IgD-negative memory B cell (primary cell): ENCODE data around the gene CENPX. TPM values are rescaled to one million over a fixed set of nuclear protein-coding genes. Genes with fewer than 3 reads are reported as not detected.

Source experiments
- H3K27ac Mint-ChIP-seq, 3 donors: one replicate each; pipeline ENCODE4 v1.8.0; 2020 to 2022; ENCODE audit warnings: mild to moderate bottlenecking in 3 of 3, mixed read lengths in 3 of 3, moderate library complexity in 1 of 3
- H3K27me3 Mint-ChIP-seq: one replicate; pipeline ENCODE4 v1.8.0; 2021; ENCODE audit warnings: mixed read lengths
- H3K36me3 Mint-ChIP-seq: one replicate; pipeline ENCODE4 v1.8.0; 2020; ENCODE audit warnings: mild to moderate bottlenecking, mixed read lengths
- H3K4me1 Mint-ChIP-seq, 3 donors: one replicate each; pipeline ENCODE4 v1.8.0; 2020 to 2022; ENCODE audit warnings: mixed read lengths in 3 of 3, mild to moderate bottlenecking in 1 of 3
- H3K4me3 Mint-ChIP-seq, 4 donors: one replicate each; pipeline ENCODE4 v1.8.0; 2020 to 2022; ENCODE audit warnings: mild to moderate bottlenecking in 4 of 4, mixed read lengths in 4 of 4, moderate library complexity in 3 of 4
- H3K9me3 Mint-ChIP-seq, 3 donors: one replicate each; pipeline ENCODE4 v1.8.0; 2020 to 2021; ENCODE audit warnings: mixed read lengths in 3 of 3, mild to moderate bottlenecking in 1 of 3
- polyA plus RNA-seq: library from polyadenylated mRNA; unstranded; fragments of 300-500 nt; fragmentation: Illumina TruSeq; gene quantifications from one replicate; pipeline ENCODE4 v1.2.3, GENCODE V29; 2021

The CENPX gene
- polyA plus RNA-seq, 1 donor from 2014 or later: 47.7 TPM

DNA sequence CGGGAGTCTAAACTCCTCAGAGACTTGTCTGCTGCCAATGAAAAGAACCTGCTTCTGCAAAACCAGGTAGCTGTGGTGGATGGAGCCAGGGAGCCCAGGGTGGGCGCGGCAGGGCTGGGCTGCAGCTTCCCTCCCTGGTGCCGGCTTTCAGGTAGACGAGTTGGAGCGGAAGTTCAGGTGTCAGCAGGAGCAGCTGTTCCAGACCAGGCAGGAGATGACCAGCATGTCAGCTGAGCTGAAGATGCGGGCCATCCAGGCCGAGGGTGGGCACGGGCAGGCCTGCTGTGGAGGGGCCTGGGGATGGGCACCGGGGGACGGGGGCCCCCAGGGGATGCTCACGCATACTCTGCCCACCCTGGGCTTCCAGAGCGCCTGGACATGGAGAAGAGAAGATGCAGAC lies 5.6 kb upstream of the CENPX start:
- peaks cover 0 to 4% (median 0%) of the 10 kb centered on the region in 3 donors for H3K4me1 Mint-ChIP-seq
- no peaks in the 10 kb centered on the region for H3K9me3 Mint-ChIP-seq
- peaks cover 1% of the 10 kb centered on the region for H3K36me3 Mint-ChIP-seq
- H3K4me3 Mint-ChIP-seq: no peak overlapping the region
- H3K27me3 Mint-ChIP-seq: no peaks in the 10 kb centered on the region
- no peak overlapping the region for H3K27ac Mint-ChIP-seq

DNA sequence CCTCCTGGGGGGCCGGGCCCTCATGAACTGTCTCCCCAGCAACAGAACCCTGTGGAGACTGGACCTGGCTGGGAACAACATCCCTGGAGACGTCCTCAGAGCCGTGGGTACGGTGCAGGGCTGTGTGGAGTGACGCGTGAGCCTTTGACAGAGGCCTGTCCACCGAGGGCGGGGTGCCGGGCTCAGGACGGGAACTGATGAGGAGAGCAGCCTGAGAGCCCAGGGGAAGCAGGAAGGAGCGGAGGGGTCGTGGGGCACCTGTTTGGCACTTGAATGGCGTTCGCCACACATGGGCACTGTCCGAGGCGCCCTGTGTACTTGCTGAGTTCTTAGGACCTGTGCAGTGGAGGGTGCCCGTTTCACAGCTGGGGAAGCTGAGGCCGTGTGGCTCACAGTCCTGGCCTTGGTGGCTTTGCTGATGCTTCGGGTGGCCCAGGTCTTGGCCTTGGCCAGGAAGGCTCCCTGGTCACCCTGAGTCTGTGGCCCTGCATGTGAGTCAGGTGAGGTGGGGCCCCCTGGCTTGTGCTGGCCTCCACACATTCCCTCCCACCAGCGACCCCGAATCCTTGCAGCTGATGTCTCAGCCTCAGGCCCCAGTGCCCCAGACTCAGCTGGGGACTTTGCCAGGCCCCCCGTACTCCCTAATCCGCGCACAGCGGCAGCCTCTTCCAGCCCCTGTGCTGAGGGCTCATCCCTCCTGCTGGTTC lies 2.9 kb upstream of the CENPX start:
- no peak overlapping the region for H3K27ac Mint-ChIP-seq
- H3K9me3 Mint-ChIP-seq: no peaks in the 10 kb centered on the region
- peaks cover 7 to 11% (median 9%) of the 10 kb centered on the region in 3 donors for H3K4me1 Mint-ChIP-seq
- H3K27me3 Mint-ChIP-seq: no peaks in the 10 kb centered on the region
- H3K36me3 Mint-ChIP-seq: peaks cover 1% of the 10 kb centered on the region
- peak overlapping the region in 2 of 4 donors; percentile 67 to 81 for H3K4me3 Mint-ChIP-seq

- no peaks in the 10 kb centered on the region for H3K27me3 Mint-ChIP-seq
- H3K27ac Mint-ChIP-seq: no peak overlapping the region
- H3K4me3 Mint-ChIP-seq: no peak overlapping the region
- H3K36me3 Mint-ChIP-seq: peaks cover 1% of the 10 kb centered on the region
- peaks cover 7 to 10% (median 9%) of the 10 kb centered on the region in 3 donors for H3K4me1 Mint-ChIP-seq
- H3K9me3 Mint-ChIP-seq: no peaks in the 10 kb centered on the region
These were observed 2.2 kb upstream of the CENPX start for GRCh38 chr17:82024859-82025258.

GRCh38 chr17:82023447-82024241 lies 966 bp upstream of the CENPX start:
- H3K27ac Mint-ChIP-seq: peak overlapping the region in 2 of 3 donors; percentile 64
- H3K4me1 Mint-ChIP-seq: peaks cover 7 to 10% (median 9%) of the 10 kb centered on the region in 3 donors
- H3K36me3 Mint-ChIP-seq: peaks cover 1% of the 10 kb centered on the region
- no peaks in the 10 kb centered on the region for H3K27me3 Mint-ChIP-seq
- H3K9me3 Mint-ChIP-seq: no peaks in the 10 kb centered on the region
- H3K4me3 Mint-ChIP-seq: peak overlapping the region; percentile 80 to 89 (median 86)

- Mint-ChIP-seq H3K4me1 (peaks cover 7 to 10% (median 9%) of the 10 kb centered on the region in 3 donors), H3K27me3 (no peaks in the 10 kb centered on the region), H3K4me3 (peak within 1 kb of the TSS; percentile 84 to 94 (median 90)), H3K36me3 (peaks cover 1% of the 10 kb centered on the region), H3K27ac (peak within 1 kb of the TSS; percentile 64 to 86 (median 64)), H3K9me3 (no peaks in the 10 kb centered on the region)
These were observed 336 bp upstream of the CENPX start, which contains the start of gene LRRC45 for GRCh38 chr17:82022981-82023446. Gene LRRC45, plus strand, starts transcription at chr17:82023305. Its CDS starts 339 bp downstream, at chr17:82023644.

DNA sequence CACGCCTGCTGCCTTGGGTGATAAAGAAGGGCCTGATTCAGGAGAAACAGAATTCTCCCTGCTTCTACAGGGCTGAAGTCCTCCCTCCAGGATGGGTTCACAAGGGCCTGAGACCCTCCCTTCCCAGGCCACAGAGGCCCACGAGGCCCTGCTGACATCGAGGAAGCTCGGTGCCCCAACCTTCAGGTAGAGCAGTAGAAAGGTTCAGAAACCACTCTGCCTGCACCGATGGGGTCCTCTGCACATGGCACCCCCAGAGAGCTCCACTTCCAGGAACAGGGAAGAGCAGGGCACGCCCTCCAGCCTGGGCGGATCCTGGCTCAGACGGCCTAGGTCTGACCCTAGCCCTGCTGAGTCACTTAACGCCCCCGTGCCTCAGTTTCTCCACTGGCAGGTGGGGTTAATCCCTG lies 773 bp downstream of the CENPX start:
- Mint-ChIP-seq H3K4me1 (peaks cover 7 to 10% (median 9%) of the 10 kb centered on the region in 3 donors), H3K9me3 (no peaks in the 10 kb centered on the region), H3K36me3 (peaks cover under 1% of the 10 kb centered on the region), H3K27me3 (no peaks in the 10 kb centered on the region), H3K27ac (peak overlapping the region in 1 of 3 donors; percentile 79), H3K4me3 (peak overlapping the region; percentile 84 to 94 (median 90))

DNA sequence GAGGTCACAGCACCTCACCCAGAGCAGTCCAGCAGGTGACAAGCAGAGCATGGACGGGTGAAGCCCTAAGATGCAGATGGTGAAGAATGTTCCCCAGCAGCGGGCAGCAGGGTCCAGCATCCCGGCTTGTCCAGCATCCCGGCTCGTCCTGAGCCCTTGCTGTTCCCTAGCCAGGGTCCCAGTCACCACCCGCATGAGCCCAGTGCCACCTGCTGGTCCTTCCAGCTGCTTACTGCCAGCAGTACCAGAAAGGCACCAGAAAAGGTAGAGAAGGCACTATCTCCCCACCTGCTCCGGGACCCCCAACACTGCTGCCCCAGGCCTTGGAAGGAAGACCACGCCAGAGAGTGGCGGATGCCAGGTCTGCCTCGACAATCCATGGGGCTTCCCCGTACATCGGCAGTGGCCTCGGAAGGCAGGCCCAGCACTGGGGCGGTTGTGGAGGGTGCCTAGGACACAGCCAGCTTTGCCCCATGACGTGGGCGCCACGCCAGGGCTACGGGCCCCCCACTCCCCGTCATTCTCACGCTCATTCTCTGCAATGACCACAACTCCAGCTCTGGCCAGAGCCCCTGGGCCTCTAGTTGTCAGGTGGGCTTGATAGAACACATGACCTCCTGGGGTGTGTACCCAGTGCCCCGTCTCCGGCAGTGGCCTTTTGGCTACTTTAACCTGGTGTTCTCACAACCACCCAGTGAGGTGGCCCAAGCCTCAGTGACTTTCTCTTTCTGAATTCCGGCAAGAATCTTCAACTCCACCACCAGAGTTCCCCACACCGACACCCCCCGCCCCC lies 1.4 kb downstream of the CENPX start:
- Mint-ChIP-seq H3K4me3 (peak overlapping the region; percentile 84 to 94 (median 90)), H3K27ac (peak overlapping the region in 1 of 3 donors; percentile 79), H3K4me1 (peaks cover 7 to 10% (median 9%) of the 10 kb centered on the region in 3 donors), H3K9me3 (no peaks in the 10 kb centered on the region), H3K27me3 (no peaks in the 10 kb centered on the region), H3K36me3 (no peaks in the 10 kb centered on the region)

DNA sequence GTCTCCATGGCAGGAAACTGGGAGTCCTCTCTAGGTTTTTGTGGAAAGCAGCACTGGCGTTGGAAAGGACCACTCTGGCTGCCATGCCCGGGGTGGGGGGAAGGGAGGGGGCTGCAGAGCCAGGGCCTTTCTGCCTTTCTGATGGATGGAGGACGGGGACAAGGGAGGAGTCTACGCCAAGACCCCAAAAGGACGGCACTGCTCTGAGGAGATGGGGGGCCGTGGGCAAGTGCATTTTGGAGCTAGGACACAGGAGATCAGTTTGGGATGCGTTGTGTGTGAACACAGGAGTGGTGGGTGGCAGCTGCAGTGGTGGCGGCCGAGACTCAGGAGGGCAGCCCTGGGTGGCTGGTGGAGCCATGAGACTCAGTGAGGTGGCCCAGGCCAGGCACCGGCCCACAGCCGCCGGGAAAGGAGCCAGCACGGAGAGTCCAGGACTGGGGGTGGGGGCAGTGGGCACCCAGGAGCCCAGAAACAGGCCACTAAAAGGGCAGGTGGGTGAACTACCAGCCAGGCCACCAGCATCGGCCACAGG lies 2.0 kb downstream of the CENPX start:
- Mint-ChIP-seq H3K4me3 (peak overlapping the region in 1 of 4 donors; percentile 33), H3K36me3 (no peaks in the 10 kb centered on the region), H3K27ac (no peak overlapping the region), H3K27me3 (no peaks in the 10 kb centered on the region), H3K9me3 (no peaks in the 10 kb centered on the region), H3K4me1 (peaks cover 7 to 10% (median 9%) of the 10 kb centered on the region in 3 donors)

DNA sequence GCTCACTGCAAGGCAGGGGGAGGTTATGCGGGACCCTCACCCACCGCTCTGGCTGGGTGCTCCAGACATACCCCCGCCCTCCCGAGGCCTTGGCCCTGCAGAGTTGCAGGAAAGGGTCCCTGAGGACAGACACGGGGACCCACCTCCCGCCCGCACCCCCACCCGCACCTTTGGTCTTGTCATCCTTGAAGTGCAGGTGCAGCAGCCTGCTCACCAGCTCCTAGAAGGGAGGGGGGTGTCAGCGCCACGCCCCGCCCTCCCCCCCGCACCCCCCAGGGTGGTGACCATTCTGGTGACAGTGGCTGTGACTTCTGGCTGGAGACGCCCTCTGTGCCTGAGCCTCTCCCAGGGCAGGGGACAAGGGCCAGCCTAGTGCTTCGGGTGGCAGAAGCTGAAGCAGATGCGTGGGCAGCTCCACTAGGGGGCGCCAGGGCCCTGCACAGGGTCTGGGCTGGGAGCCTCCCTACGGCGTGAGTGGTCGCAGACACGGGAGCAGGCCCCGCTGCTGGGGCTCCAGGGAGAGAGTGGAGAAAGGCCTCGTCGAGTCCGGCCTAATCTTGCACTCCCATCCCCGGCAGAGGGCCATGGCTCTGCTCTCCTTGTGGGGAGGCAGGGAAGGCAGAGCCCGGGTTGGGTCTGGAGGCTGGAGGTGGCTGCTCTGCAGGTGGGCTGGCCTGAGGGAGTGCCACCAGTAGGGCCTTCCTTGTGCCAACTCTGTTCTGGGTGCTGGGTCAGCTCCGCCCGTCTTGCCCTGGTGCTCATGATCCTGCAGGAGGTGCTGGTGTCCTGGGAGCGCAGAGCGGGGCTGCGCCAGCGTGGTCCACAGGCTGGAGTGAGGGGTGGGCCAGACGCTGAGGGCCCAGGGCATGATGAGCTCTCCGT lies 2.7 kb downstream of the CENPX start:
- Mint-ChIP-seq H3K36me3 (no peaks in the 10 kb centered on the region), H3K9me3 (no peaks in the 10 kb centered on the region), H3K27ac (no peak overlapping the region), H3K4me3 (peak overlapping the region in 1 of 4 donors; percentile 66), H3K27me3 (no peaks in the 10 kb centered on the region), H3K4me1 (peaks cover 7 to 10% (median 9%) of the 10 kb centered on the region in 3 donors)

DNA sequence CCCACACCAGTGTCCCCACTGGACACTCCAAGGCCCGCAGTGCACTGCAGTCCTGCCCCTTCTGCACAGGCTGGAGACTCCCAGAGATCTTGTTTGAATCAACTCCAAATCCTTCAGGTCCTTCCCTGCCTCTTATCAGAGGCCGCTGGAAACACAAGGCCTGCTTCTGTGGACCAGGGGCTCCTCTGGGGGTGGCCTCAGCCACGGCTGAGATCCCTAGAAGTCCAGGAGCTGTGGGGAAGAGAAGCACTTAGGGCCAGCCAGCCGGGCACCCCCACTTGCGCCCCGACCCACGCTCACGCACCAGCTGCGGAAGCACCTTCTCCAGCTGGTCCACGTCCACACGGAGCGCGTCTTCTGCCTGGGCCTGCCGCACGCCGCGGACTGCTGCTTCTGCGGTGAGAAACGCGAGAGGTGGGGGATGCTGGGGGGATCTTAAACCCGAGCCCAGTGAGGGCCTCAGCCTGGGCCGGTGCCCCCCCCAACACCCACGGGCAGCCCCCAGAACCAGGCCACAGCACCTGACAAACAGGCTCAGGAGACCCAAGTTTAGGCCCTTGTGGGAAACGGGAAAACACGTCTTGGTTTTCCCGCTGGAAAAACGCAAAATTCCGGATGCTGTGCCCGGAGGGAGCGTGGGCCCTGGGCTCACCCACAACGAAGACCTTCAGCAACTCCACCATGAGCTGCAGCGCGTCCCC lies 3.5 kb downstream of the CENPX start:
- peaks cover 7 to 10% (median 9%) of the 10 kb centered on the region in 3 donors for H3K4me1 Mint-ChIP-seq
- no peaks in the 10 kb centered on the region for H3K27me3 Mint-ChIP-seq
- H3K27ac Mint-ChIP-seq: no peak overlapping the region
- H3K4me3 Mint-ChIP-seq: peak overlapping the region in 1 of 4 donors; percentile 17
- no peaks in the 10 kb centered on the region for H3K36me3 Mint-ChIP-seq
- H3K9me3 Mint-ChIP-seq: no peaks in the 10 kb centered on the region

DNA sequence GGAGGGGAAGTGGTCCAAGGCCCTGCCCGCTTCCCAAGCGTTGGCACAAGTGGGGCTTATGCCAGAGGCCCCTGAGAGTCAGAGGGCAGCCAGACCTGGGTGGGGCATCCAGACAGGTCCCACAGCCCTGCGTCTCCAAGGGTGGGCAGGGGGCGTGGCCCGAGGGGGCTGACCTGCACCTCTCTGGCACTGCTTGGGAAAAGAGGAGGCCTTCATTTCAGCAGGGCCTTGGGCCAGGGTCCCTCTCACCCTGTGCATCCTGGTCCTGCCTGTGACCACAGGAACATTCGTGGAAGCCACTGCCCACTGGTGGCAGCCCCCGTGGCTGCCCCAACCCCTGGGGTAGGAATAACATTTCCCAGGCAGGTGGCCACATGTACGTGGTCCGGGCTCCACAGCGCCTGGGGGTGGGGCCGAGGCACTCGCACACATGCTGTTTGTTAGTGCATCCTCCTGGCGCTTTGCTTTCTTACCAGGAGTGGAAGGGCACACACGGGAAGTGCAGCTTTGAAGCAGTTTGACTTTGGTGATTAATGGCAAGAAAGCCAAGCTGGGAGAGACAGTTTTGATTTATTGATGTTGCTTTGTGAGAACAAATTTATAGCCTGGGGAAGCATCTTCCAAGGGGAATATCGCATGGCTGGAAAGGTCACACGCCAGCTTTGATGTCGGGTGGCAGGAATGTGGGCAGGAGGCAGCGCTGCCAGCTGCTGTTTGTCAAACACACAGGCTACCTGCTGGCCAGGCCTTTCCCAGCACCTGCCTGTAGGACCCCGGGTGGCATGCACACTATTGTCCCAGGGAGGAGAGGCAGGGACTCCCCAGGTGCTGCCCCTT lies 4.3 kb downstream of the CENPX start:
- Mint-ChIP-seq H3K27ac (peak overlapping the region in 1 of 3 donors; percentile 23), H3K9me3 (no peaks in the 10 kb centered on the region), H3K27me3 (no peaks in the 10 kb centered on the region), H3K36me3 (no peaks in the 10 kb centered on the region), H3K4me3 (no peak overlapping the region), H3K4me1 (peaks cover 7 to 9% (median 7%) of the 10 kb centered on the region in 3 donors)

DNA sequence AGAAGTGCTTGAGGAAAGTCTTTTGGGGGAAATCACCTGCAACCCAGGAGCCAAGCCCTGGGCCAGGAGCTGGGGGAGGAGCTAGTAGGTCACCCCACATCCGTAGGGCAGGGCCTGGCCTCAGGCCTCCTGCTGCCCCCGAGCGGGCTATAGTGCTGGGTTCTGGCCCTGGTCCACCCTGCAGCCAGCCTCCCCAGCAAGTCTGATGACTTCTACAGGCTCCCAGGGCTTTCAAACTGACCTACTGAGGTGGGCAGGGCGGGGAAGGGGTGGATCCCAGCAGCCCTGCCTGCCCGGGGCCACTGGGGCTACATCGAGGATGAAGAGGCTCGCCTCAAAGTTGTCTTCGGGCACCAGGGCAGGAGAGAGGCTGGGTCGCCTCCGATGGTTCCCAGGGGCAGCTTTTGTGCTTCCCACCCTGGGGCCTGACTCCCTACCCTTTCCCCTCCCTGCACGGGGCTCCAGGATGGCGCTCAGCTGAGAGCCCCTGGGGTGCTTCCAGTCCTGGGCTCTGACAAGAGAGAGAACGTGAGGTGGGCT lies 5.0 kb downstream of the CENPX start:
- no peak overlapping the region for H3K27ac Mint-ChIP-seq

More for the DNA sequence above, 5.0 kb downstream of the CENPX start:
- no peaks in the 10 kb centered on the region for H3K27me3 Mint-ChIP-seq
- no peak overlapping the region for H3K4me3 Mint-ChIP-seq
- no peaks in the 10 kb centered on the region for H3K36me3 Mint-ChIP-seq
- H3K4me1 Mint-ChIP-seq: peaks cover 7% of the 10 kb centered on the region in 3 donors
- H3K9me3 Mint-ChIP-seq: no peaks in the 10 kb centered on the region
